ENCODE data around the gene RETREG3.
A peak's percentile ranks its signal among the peaks of the same experiment; 100 is the strongest.

Gene RETREG3

DNA sequence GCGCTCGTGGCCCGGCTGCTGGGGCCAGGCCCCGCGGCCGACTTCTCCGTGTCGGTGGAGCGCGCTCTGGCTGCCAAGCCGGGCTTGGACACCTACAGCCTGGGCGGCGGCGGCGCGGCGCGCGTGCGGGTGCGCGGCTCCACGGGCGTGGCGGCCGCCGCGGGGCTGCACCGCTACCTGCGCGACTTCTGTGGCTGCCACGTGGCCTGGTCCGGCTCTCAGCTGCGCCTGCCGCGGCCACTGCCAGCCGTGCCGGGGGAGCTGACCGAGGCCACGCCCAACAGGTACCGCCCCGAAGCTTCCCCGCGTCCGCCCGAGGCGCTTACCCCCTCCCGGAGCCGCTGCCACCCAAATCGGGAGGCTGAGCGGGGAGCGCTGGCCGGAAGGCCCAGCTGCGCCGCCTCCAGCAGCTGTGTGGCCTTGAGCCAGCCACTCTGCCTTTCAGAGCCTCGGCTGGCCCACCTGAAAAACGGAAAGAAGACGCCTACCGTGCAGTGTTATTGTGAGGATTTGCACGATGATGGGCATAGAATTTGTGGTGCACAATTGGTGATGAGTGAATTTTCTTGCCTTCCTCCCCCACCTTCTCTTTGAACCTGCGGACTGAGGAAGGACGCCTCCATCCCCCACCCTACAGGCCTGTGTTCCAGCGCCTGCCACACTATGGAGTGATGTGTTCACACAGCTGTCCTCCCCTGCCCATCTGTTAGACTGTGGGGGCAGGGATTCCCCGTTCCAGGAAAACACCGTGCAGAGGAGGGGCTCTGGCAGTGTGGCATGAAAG is 72.6 kb downstream of the RETREG3 start:
- H3K9me2 ChIP-seq (ENCODE audit: low read depth, low read length): no peaks in the 10 kb centered on the region
- TF ChIP-seq, protein P1, sequence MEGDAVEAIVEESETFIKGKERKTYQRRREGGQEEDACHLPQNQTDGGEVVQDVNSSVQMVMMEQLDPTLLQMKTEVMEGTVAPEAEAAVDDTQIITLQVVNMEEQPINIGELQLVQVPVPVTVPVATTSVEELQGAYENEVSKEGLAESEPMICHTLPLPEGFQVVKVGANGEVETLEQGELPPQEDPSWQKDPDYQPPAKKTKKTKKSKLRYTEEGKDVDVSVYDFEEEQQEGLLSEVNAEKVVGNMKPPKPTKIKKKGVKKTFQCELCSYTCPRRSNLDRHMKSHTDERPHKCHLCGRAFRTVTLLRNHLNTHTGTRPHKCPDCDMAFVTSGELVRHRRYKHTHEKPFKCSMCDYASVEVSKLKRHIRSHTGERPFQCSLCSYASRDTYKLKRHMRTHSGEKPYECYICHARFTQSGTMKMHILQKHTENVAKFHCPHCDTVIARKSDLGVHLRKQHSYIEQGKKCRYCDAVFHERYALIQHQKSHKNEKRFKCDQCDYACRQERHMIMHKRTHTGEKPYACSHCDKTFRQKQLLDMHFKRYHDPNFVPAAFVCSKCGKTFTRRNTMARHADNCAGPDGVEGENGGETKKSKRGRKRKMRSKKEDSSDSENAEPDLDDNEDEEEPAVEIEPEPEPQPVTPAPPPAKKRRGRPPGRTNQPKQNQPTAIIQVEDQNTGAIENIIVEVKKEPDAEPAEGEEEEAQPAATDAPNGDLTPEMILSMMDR (IDR thresholded peaks at IDR 0.05; ENCODE audit: low read length): no peak
- TF ChIP-seq EZH2 (IDR thresholded peaks at IDR 0.05; ENCODE audit: borderline replicate concordance, low read length): no peak

DNA sequence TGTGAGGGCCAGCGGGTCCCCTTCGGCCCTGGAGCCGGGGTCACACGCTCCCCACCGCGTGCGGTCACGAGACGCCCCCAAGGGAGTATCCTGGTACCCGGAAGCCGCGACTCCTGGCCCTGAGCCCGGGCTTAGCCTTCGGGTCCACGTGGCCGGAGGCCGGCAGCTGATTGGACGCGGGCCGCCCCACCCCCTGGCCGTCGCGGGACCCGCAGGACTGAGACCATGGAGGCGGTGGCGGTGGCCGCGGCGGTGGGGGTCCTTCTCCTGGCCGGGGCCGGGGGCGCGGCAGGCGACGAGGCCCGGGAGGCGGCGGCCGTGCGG is 73.2 kb downstream of the RETREG3 start, which contains the start of gene NAGLU:
NAGLU (plus strand) TSS at position 194 of the 324 bp plus-strand sequence; CDS start at position 226, 32 bp downstream.
- H3K9me2 ChIP-seq (ENCODE audit: low read depth, low read length): no peaks in the 10 kb centered on the region
- no peaks in the 10 kb centered on the region for H3K9me3 ChIP-seq (ENCODE audit: low read length)
- H3K27me3 ChIP-seq (ENCODE audit: insufficient read depth, low read length): no peaks in the 10 kb centered on the region
- H4K20me1 ChIP-seq (ENCODE audit: insufficient read depth, low read length): no peaks in the 10 kb centered on the region
- H3K9ac ChIP-seq (ENCODE audit: low read length): peak within 1 kb of the TSS; percentile 68
- 0 out of 2 replicates have a peak within 1 kb of the TSS, but pooled peaks have one; percentile 32 for H2AFZ ChIP-seq (ENCODE audit: low read length)
- H3K27ac ChIP-seq (ENCODE audit: low read depth, low read length, poor library complexity, severe bottlenecking): peak within 1 kb of the TSS; percentile 79
- peaks cover 29% of the 10 kb centered on the region for H3K4me1 ChIP-seq (ENCODE audit: insufficient read depth, low read length, severe bottlenecking)
- TF ChIP-seq, protein P1 (IDR thresholded peaks at IDR 0.05; ENCODE audit: low read length): no peak
- no peak for TF ChIP-seq EZH2 (IDR thresholded peaks at IDR 0.05; ENCODE audit: borderline replicate concordance, low read length)
- peak within 1 kb of the TSS; percentile 70 for H3K4me3 ChIP-seq (ENCODE audit: low read depth, low read length, poor library complexity, severe bottlenecking)
- no peaks in the 10 kb centered on the region for H3F3A ChIP-seq (ENCODE audit: insufficient read depth, low read length)
- peak within 1 kb of the TSS; percentile 87 for H3K4me2 ChIP-seq (ENCODE audit: low read length)
- H3K36me3 ChIP-seq (ENCODE audit: insufficient read depth, low read length): peaks cover 10% of the 10 kb centered on the region
- no peaks in the 10 kb centered on the region for H3K79me2 ChIP-seq (ENCODE audit: insufficient read depth, low read length)

More for the DNA sequence above, 72.6 kb downstream of the RETREG3 start:
- H3K9ac ChIP-seq (ENCODE audit: low read length): peak overlapping the region; percentile 63
- no peaks in the 10 kb centered on the region for H3K27me3 ChIP-seq (ENCODE audit: insufficient read depth, low read length)
- peaks cover 16% of the 10 kb centered on the region for H3K36me3 ChIP-seq (ENCODE audit: insufficient read depth, low read length)
- no peaks in the 10 kb centered on the region for H3K79me2 ChIP-seq (ENCODE audit: insufficient read depth, low read length)
- peaks cover 24% of the 10 kb centered on the region for H3K4me1 ChIP-seq (ENCODE audit: insufficient read depth, low read length, severe bottlenecking)
- peak overlapping the region; percentile 65 for H3K27ac ChIP-seq (ENCODE audit: low read depth, low read length, poor library complexity, severe bottlenecking)
- peak overlapping the region; percentile 82 for H3K4me2 ChIP-seq (ENCODE audit: low read length)
- H3F3A ChIP-seq (ENCODE audit: insufficient read depth, low read length): no peaks in the 10 kb centered on the region
- no peak overlapping the region for H2AFZ ChIP-seq (ENCODE audit: low read length)
- H4K20me1 ChIP-seq (ENCODE audit: insufficient read depth, low read length): no peaks in the 10 kb centered on the region
- H3K9me3 ChIP-seq (ENCODE audit: low read length): no peaks in the 10 kb centered on the region
- peak overlapping the region; percentile 70 for H3K4me3 ChIP-seq (ENCODE audit: low read depth, low read length, poor library complexity, severe bottlenecking)

DNA sequence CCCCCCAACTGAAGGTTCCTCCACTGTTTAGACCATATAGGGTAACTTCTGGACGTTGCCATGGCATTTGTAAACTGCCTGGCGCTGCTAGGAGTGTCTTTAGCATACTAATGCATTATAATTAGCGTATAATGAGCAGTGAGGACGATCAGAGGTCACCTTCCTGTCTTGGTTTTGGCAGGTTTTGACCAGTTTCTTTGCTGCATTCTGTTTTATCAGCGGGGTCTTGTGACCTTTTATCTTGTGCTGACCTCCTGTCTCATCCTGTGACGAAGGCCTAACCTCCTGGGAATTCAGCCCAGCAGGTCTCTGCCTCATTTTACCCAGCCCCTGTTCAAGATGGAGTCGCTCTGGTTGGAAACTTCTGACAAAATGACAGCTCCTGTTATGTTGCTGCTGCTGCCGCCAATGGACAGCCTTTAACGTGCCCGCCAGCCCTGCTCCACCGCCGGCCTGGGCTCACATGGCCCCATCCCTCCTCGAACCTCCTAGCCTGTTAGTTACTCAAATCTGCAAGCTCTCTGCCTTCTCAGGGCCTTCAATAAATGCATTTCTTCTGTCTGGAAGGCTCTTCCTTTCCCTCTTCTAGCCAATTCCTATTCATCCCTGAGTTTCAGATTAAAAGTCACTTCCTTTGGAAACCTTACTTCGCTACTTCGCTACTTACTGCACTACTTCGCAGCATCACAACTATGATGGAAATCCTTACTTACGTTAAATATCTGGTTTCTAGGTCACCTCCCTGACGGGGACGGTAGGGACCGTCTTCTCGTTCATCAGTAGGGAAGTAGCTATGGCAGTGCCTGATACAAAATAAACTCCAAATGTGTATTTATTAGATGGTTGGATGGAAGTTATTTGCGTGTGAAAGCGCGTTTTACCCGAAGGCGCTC is 73.8 kb downstream of the RETREG3 start:
- no peaks in the 10 kb centered on the region for H4K20me1 ChIP-seq (ENCODE audit: insufficient read depth, low read length)
- H3K9ac ChIP-seq (ENCODE audit: low read length): peak overlapping the region; percentile 68
- peaks cover 7% of the 10 kb centered on the region for H3K36me3 ChIP-seq (ENCODE audit: insufficient read depth, low read length)
- H3K4me3 ChIP-seq (ENCODE audit: low read depth, low read length, poor library complexity, severe bottlenecking): peak overlapping the region; percentile 70
- 0 out of 2 replicates have a peak overlapping the region, but pooled peaks have one; percentile 32 for H2AFZ ChIP-seq (ENCODE audit: low read length)
- H3K9me2 ChIP-seq (ENCODE audit: low read depth, low read length): no peaks in the 10 kb centered on the region
- no peaks in the 10 kb centered on the region for H3K9me3 ChIP-seq (ENCODE audit: low read length)
- TF ChIP-seq EZH2 (IDR thresholded peaks at IDR 0.05; ENCODE audit: borderline replicate concordance, low read length): no peak
- TF ChIP-seq, protein P1 (IDR thresholded peaks at IDR 0.05; ENCODE audit: low read length): no peak
- H3K27me3 ChIP-seq (ENCODE audit: insufficient read depth, low read length): no peaks in the 10 kb centered on the region
- peak overlapping the region; percentile 79 for H3K27ac ChIP-seq (ENCODE audit: low read depth, low read length, poor library complexity, severe bottlenecking)
- H3K79me2 ChIP-seq (ENCODE audit: insufficient read depth, low read length): no peaks in the 10 kb centered on the region
- no peaks in the 10 kb centered on the region for H3F3A ChIP-seq (ENCODE audit: insufficient read depth, low read length)
- H3K4me1 ChIP-seq (ENCODE audit: insufficient read depth, low read length, severe bottlenecking): peaks cover 35% of the 10 kb centered on the region
- H3K4me2 ChIP-seq (ENCODE audit: low read length): peak overlapping the region; percentile 87
